BLaER1 treated with 17β-estradiol and CSF1 and Interleukin-3, amounts not matched to agents 10 nM and 100 nM (cell line): ENCODE results near the gene ARID4A.

Experiments
- H3K27ac ChIP-seq, 11 experiments: shearing (Covaris generic); formaldehyde crosslinking; 2 replicates each; pipeline ENCODE4 v1.8.1; 2022
- H3K27me3 ChIP-seq, 11 experiments: shearing (Covaris generic); formaldehyde crosslinking; 2 replicates each; pipeline ENCODE4 v1.8.1; 2022
- H3K36me3 ChIP-seq, 11 experiments: shearing (Covaris generic); formaldehyde crosslinking; 2 replicates each; pipeline ENCODE4 v1.8.1; 2022
- H3K4me1 ChIP-seq, 10 experiments: shearing (Covaris generic); formaldehyde crosslinking; 2 replicates each; pipeline ENCODE4 v1.8.1; 2022
- H3K4me2 ChIP-seq, 11 experiments: shearing (Covaris generic); formaldehyde crosslinking; 2 replicates each; pipeline ENCODE4 v1.8.1; 2022
- H3K4me3 ChIP-seq, 10 experiments: shearing (Covaris generic); formaldehyde crosslinking; 2 replicates each; pipeline ENCODE4 v1.8.1; 2022
- H3K9ac ChIP-seq, 11 experiments: shearing (Covaris generic); formaldehyde crosslinking; 2 replicates each; pipeline ENCODE4 v1.8.1; 2022
- H3K9me3 ChIP-seq, 11 experiments: shearing (Covaris generic); formaldehyde crosslinking; replicated peaks in 1 of 11; 2 replicates each; pipeline ENCODE4 v1.8.1; 2022
- H4K20me1 ChIP-seq, 11 experiments: shearing (Covaris generic); formaldehyde crosslinking; 2 replicates each; pipeline ENCODE4 v1.8.1; 2022
- Cebpa-rat ChIP-seq, 11 experiments: shearing (Covaris generic); IDR thresholded peaks; 2 replicates each; pipeline ENCODE4 v1.8.1; 2022

Gene ARID4A

DNA sequence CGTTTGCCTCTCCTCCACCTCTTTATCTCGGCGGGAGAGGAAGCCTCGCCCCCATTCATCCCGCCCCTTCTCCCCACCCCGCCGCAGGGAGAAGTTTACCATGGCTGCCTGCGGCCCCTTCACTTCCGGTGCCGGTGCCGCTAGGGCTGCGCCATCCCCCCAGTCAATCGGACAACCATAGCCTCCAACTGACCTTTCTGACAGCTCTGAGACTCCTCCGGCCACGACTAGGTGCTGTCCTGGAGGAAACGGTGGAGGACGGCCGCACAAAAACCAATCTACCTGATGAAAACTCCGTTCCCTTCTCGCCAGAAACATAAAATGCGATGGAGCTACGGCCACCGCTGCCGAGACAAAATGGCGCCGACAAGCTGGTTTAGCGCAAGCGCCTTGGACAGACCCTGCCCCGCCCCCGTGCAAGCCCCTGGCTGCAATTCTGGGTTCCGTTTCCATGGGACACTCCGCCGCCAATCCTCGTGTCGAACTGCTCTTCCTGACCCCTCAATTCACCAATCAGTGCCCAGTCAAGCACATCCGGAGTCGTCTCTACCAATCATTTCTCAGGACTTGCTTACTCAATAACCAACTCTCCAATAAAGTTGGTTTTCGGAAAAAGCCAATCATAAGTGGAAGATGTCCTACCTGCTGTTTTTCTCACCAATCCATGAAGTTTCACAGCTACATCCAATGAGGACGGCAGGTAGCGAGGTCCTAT lies 436 bp upstream of the ARID4A start:
- TF ChIP-seq Cebpa-rat (IDR thresholded peaks at IDR 0.05), result no peak
- Histone ChIP-seq H3K4me2 (peak overlapping the region in 9 of 11 experiments; percentile 71 to 94 (median 86); a peak in 17 of 22 replicates), H3K4me1 (peaks cover 7 to 42% (median 23%) of the 10 kb centered on the region in 10 experiments)

DNA sequence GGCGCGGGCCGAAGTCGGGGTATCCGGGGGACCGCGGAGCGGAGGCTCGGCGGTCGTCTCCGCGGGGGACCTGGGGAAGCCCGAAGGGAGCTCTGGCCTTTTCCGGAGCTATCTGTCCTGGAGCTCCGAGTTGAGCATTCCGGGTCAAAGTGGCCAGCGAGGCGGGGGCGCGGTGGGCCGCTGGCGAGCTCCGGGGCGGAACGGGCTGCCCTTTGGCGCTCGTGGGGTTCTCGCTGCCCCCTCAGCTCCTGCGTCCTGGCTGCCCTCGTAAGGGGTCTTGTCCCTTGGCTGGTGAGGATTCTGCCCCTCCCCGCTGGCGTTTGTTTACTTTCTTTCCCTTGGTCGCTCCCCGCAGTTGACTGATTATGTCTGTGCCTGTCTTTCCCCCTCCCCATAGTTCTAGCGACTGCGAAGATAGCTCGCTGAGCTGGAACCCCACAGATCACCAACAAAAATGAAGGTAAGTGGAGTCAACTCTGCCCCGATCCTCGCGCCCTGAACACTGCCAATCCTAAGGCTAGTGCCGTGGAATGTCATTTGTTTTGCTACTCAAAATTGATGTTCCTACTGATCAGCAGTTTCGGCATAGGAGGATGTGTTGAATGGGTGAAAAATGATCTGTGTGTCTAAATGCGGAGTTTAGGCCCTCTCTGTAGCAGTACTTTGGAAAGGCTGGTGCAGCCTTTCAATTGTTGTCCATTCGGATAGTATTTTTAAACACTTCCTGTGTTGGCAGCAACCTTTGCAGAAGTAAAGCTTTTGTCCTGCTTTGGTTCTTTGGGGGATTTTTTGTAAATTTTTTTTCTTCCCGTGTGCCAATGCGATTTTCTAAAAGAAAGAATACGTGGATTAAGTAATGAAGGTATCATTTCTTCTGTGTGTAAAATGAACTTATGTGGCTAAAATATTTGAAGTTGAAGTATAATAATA lies 1.3 kb downstream of the ARID4A start:
- Histone ChIP-seq H3K27ac (peak overlapping the region; percentile 79 to 97 (median 91)), H3K9me3 (no peaks in the 10 kb centered on the region), H3K36me3 (peaks cover 27 to 51% (median 41%) of the 10 kb centered on the region in 11 experiments), H4K20me1 (peaks cover 29 to 71% (median 34%) of the 10 kb centered on the region in 11 experiments), H3K4me1 (peaks cover 3 to 33% (median 23%) of the 10 kb centered on the region in 10 experiments; a peak in 19 of 20 replicates), H3K4me2 (peak overlapping the region; percentile 68 to 93 (median 83)), H3K4me3 (peak overlapping the region; percentile 83 to 100 (median 94)), H3K27me3 (no peaks in the 10 kb centered on the region), H3K9ac (peak overlapping the region; percentile 85 to 97 (median 94))
- no peak for TF ChIP-seq Cebpa-rat (IDR thresholded peaks at IDR 0.05)

More for the DNA sequence above, 436 bp upstream of the ARID4A start:
- Histone ChIP-seq H3K9me3 (no peaks in the 10 kb centered on the region), H3K27ac (peak overlapping the region; percentile 92 to 98 (median 96)), H3K4me3 (peak overlapping the region; percentile 83 to 100 (median 97)), H4K20me1 (peaks cover 45 to 71% (median 51%) of the 10 kb centered on the region in 11 experiments; a peak in 21 of 22 replicates), H3K36me3 (peaks cover 33 to 52% (median 42%) of the 10 kb centered on the region in 11 experiments), H3K27me3 (no peaks in the 10 kb centered on the region), H3K9ac (peak overlapping the region; percentile 91 to 97 (median 95))

DNA sequence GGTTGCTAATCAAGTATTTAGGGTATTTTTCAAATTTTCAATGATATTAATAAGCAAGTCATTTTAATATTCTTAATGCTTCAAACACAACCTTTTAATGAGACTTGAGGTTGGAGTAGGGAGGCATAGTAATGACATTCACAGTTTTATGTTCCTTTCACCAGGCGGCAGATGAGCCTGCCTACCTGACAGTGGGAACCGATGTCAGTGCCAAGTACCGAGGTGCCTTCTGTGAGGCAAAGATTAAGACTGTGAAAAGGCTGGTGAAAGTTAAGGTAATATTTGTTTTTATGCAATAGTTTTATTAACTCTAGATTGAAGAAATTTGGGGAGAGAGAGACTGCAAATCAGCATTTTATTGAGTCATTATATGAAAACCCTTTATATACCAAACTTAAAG lies 3.1 kb downstream of the ARID4A start:
- peaks cover 11 to 71% (median 16%) of the 10 kb centered on the region in 11 experiments for H4K20me1 ChIP-seq
- TF ChIP-seq Cebpa-rat (IDR thresholded peaks at IDR 0.05), result no peak
- H3K36me3 ChIP-seq, result peaks cover 29 to 58% (median 46%) of the 10 kb centered on the region in 11 experiments
- no peaks in the 10 kb centered on the region for H3K27me3 ChIP-seq
- peaks cover 0 to 18% (median 11%) of the 10 kb centered on the region in 10 experiments; a peak in 19 of 20 replicates for H3K4me1 ChIP-seq
- no peaks in the 10 kb centered on the region for H3K9me3 ChIP-seq
- peak overlapping the region in 2 of 11 experiments; percentile 52 to 58; a peak in 3 of 22 replicates for H3K4me2 ChIP-seq
- peak overlapping the region in 1 of 11 experiments; percentile 44; a peak in 1 of 22 replicates for H3K9ac ChIP-seq
- no peak overlapping the region for H3K4me3 ChIP-seq
- no peak overlapping the region for H3K27ac ChIP-seq

DNA sequence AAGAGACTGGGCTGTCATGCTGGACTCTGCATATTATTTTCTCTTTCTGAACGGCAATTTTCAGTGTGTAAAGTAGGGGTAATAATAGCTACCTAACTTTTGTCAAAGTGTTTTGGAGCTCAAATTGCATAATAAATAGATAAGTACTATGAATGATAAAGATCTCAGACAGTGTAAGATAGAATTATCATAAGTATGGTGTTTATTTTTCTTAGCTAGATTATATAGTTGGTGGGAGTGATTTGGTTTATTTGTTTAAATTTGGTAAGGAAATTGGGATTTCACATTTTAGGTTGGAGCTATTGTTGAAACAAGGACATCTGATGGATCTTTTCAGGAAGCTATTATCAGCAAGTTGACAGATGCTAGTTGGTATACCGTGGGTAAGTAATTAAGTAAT lies 7.4 kb downstream of the ARID4A start:
- H3K36me3 ChIP-seq, result peaks cover 53 to 93% (median 79%) of the 10 kb centered on the region in 11 experiments
- TF ChIP-seq Cebpa-rat (IDR thresholded peaks at IDR 0.05), result no peak

DNA sequence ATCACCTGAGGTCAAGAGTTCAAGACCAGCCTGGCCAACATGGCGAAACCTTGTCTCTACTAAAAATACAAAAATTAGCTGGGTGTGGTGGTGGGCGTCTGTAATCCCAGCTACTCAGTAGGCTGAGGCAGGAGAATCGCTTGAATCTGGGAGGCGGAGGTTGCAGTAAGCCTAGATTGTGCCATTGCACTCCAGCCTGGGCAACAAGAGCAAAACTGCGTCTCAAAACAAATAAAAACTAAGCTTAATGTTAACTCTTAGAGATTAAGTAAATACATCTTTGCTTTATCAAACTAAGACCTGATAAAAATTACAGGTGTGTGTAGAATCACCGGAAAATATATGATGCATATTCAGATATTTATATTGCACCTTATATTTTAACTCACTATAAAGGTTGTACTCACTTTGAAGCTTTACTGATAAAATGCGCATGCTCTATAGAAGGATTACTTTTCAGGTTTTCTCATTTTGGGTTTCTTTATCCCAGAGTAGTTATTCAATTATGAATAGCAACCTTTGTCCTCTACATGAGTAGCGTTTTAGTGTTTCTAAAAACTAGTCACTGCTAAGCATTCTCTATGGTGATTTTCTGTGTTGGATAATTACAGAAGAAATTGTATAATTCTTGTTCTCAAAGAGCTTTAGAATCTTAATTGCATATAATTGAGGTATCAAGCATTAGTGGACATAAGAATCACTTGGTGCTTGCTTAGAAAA lies 9.4 kb downstream of the ARID4A start:
- no peak overlapping the region for H3K4me3 ChIP-seq
- H3K36me3 ChIP-seq, result peaks cover 57 to 94% (median 81%) of the 10 kb centered on the region in 11 experiments
- no peak overlapping the region for H3K27ac ChIP-seq
- peaks cover 0 to 88% (median 1%) of the 10 kb centered on the region in 11 experiments; a peak in 12 of 22 replicates for H4K20me1 ChIP-seq
- no peaks in the 10 kb centered on the region for H3K9me3 ChIP-seq
- no peak overlapping the region for H3K4me2 ChIP-seq
- H3K27me3 ChIP-seq, result no peaks in the 10 kb centered on the region
- TF ChIP-seq Cebpa-rat (IDR thresholded peaks at IDR 0.05), result no peak
- H3K4me1 ChIP-seq, result peaks cover 0 to 17% (median 0%) of the 10 kb centered on the region in 10 experiments; a peak in 4 of 20 replicates
- H3K9ac ChIP-seq, result no peak overlapping the region

More for the DNA sequence above, 7.4 kb downstream of the ARID4A start:
- Histone ChIP-seq H4K20me1 (peaks cover 0 to 95% (median 5%) of the 10 kb centered on the region in 11 experiments; a peak in 12 of 22 replicates), H3K9ac (no peak overlapping the region), H3K4me1 (peaks cover 0 to 27% (median 3%) of the 10 kb centered on the region in 10 experiments; a peak in 18 of 20 replicates), H3K27me3 (no peaks in the 10 kb centered on the region), H3K4me3 (no peak overlapping the region), H3K9me3 (no peaks in the 10 kb centered on the region), H3K27ac (no peak overlapping the region), H3K4me2 (no peak overlapping the region)

DNA sequence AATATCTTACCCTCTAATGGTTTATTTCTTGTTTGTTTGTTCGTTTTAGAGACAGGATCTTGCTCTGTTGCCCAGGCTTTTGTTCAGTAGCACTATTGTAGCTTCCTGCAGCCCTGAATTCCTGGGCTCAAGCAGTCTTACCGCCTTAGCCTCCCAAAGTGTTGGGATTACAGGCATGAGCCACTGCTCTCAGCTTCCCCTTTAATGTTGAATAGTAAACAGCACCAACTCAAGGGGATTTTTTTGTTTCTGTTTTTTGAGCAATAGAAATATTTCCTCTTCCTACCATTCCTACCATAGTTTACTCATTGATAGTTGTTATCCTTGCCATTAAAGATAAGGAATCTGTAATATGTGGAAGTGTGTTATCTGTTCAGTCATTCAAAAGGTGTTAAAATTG lies 10.7 kb downstream of the ARID4A start:
- Histone ChIP-seq H3K4me1 (peaks cover 0 to 17% (median 0%) of the 10 kb centered on the region in 10 experiments; a peak in 4 of 20 replicates), H3K4me3 (no peak overlapping the region), H3K9ac (no peak overlapping the region), H3K27ac (no peak overlapping the region), H3K4me2 (peak overlapping the region in 2 of 11 experiments; percentile 32 to 58; a peak in 3 of 22 replicates), H3K9me3 (no peaks in the 10 kb centered on the region), H3K27me3 (no peaks in the 10 kb centered on the region), H3K36me3 (peaks cover 59 to 95% (median 81%) of the 10 kb centered on the region in 11 experiments), H4K20me1 (peaks cover 0 to 88% (median 8%) of the 10 kb centered on the region in 11 experiments; a peak in 9 of 22 replicates)
- TF ChIP-seq Cebpa-rat (IDR thresholded peaks at IDR 0.05), result no peak

DNA sequence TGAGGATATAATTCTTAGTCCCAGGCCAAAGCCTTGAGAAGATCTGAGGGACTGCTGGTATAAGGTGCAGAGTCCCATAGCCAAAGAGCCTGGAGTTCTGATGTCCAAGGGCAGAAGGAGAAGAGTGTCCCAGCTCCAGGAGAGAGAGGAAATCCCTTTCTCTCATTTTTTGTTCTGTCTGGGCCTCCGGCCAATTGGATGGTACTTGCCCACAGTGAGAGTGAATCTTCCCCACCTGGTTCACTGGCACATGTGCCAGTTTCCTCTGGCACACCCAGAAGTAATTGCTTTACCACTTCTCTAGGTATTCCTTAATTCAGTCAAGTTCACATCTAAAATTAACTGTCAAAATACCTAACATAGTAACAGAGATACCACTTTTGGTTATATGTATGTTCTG lies 15.3 kb downstream of the ARID4A start:
- Histone ChIP-seq H3K4me1 (peaks cover 0 to 8% (median 0%) of the 10 kb centered on the region in 10 experiments; a peak in 4 of 20 replicates), H4K20me1 (peaks cover 0 to 71% (median 8%) of the 10 kb centered on the region in 11 experiments; a peak in 6 of 22 replicates), H3K4me2 (no peak overlapping the region), H3K36me3 (peaks cover 44 to 95% (median 75%) of the 10 kb centered on the region in 11 experiments), H3K4me3 (no peak overlapping the region), H3K27me3 (no peaks in the 10 kb centered on the region), H3K9me3 (no peaks in the 10 kb centered on the region), H3K27ac (no peak overlapping the region), H3K9ac (no peak overlapping the region)
- TF ChIP-seq Cebpa-rat (IDR thresholded peaks at IDR 0.05), result no peak

DNA sequence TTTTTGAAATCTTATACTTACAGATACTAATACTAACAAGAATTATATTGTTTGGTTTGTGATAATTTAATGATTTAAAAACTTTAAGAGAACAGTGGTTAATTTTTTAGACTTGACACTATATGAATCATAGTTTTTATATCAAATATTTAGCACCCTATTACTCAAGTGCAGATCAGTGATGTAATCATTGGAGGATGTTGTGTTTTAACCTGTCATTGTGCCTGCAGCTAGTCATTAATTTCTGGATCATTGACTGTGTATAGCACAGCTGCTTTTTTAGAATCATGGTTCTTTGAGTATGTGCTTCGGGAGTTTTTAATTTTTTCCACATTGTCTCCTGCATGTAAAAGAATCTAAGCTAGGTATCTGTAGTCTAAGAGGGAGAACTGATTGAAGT lies 17.3 kb downstream of the ARID4A start:
- Histone ChIP-seq H3K4me3 (no peak overlapping the region), H3K9me3 (no peaks in the 10 kb centered on the region), H4K20me1 (peaks cover 0 to 64% (median 8%) of the 10 kb centered on the region in 11 experiments; a peak in 6 of 22 replicates), H3K36me3 (peaks cover 54 to 98% (median 76%) of the 10 kb centered on the region in 11 experiments), H3K9ac (no peak overlapping the region), H3K4me1 (no peaks in the 10 kb centered on the region), H3K27ac (no peak overlapping the region), H3K27me3 (no peaks in the 10 kb centered on the region), H3K4me2 (no peak overlapping the region)
- TF ChIP-seq Cebpa-rat (IDR thresholded peaks at IDR 0.05), result no peak
